Caco-2 (cell line): ENCODE data around the gene CAMK2G. TPM values are rescaled to one million over a fixed set of nuclear protein-coding genes. Genes with fewer than 3 reads are reported as not detected.

Experiments
- BruUV-seq: library from RNA; stranded (reverse); fragments of 400-500 nt; replicated peaks from 2 replicates; lab custom pipeline; 2021; lab: Mats Ljungman, UMichigan
- CTCF ChIA-PET: fragments of 300-600 bp; sonication (Branson Sonifier 250); formaldehyde crosslinking; loops from one replicate; lab custom pipeline; 2022; ENCODE audit warnings: antibody characterized with exemption; lab: Charles Lee
- POLR2A ChIA-PET: fragments of 300-600 bp; sonication (Branson Sonifier 250); formaldehyde crosslinking; loops from one replicate; lab custom pipeline; 2022; ENCODE audit warnings: antibody characterized with exemption; lab: Charles Lee
- DNase-seq, 2 experiments: peaks; one replicate each; pipeline versions ENCODE4 v3.0.0 to v3.0.0-alpha.2; 2020 to 2022
- H3K27me3 ChIP-seq: replicated peaks from 2 replicates; pipeline ENCODE4 v1.6.0; 2011; ENCODE audit warnings: low read length; ENCODE audit not compliant: control insufficient read depth, insufficient read depth
- H3K36me3 ChIP-seq: 2 replicates; pipeline ENCODE4 v1.5.1; 2011; ENCODE audit warnings: low read length; ENCODE audit not compliant: control insufficient read depth, insufficient read depth
- H3K4me1 ChIP-seq: fragments of 250-450 bp; sonication (Bioruptor Pico); 2 replicates; pipeline ENCODE4 v1.5.1; 2020; ENCODE audit warnings: mild to moderate bottlenecking
- H3K4me3 ChIP-seq: 2 replicates; pipeline ENCODE4 v1.5.1; 2011; ENCODE audit warnings: low read depth, mild to moderate bottlenecking, control low read depth, low read length
- H3K9me3 ChIP-seq: fragments of 250-450 bp; sonication (Bioruptor Pico); 2 replicates; pipeline ENCODE4 v1.5.1; 2020; ENCODE audit warnings: mild to moderate bottlenecking, moderate library complexity
- H3K27ac Mint-ChIP-seq: one replicate; pipeline ENCODE4 v1.8.0; 2022; ENCODE audit warnings: mixed read lengths; ENCODE audit not compliant: unreplicated experiment
- H3K27me3 Mint-ChIP-seq: one replicate; pipeline ENCODE4 v1.8.0; 2022; ENCODE audit warnings: mixed read lengths; ENCODE audit not compliant: insufficient read depth, unreplicated experiment
- H3K36me3 Mint-ChIP-seq: one replicate; pipeline ENCODE4 v1.8.0; 2022; ENCODE audit warnings: mild to moderate bottlenecking, mixed read lengths; ENCODE audit not compliant: insufficient read depth, unreplicated experiment
- H3K4me1 Mint-ChIP-seq: one replicate; pipeline ENCODE4 v1.8.0; 2022; ENCODE audit warnings: low read depth, mixed read lengths; ENCODE audit not compliant: unreplicated experiment
- H3K4me3 Mint-ChIP-seq: one replicate; pipeline ENCODE4 v1.8.0; 2022; ENCODE audit warnings: mild to moderate bottlenecking, moderate library complexity, mixed read lengths; ENCODE audit not compliant: unreplicated experiment
- H3K9me3 Mint-ChIP-seq: one replicate; pipeline ENCODE4 v1.8.0; 2022; ENCODE audit warnings: mixed read lengths; ENCODE audit not compliant: unreplicated experiment
- CTCF ChIP-seq, 2 experiments: fragments of 200-600 bp in 1 of 2; IDR thresholded peaks; 1 replicate in 1 of 2; 2 replicates in 1 of 2; pipeline versions ENCODE4 v1.5.1 to v1.8.0; 2011 to 2022; ENCODE audit warnings: antibody characterized with exemption in 1 of 2, control low read depth in 1 of 2, inconsistent platforms in 1 of 2, low read depth in 1 of 2, low read length in 1 of 2, mild to moderate bottlenecking in 1 of 2, moderate library complexity in 1 of 2; ENCODE audit not compliant: insufficient read depth in 1 of 2, severe bottlenecking in 1 of 2, unreplicated experiment in 1 of 2
- intact Hi-C: fragments of 100-400 bp; cut with micrococcal nuclease; formaldehyde crosslinking; loops from one replicate; pipeline ENCODE4 v1.10.0; 2022; ENCODE audit not compliant: unreplicated experiment
- total RNA-seq: library from RNA; stranded (reverse); gene quantifications from 2 replicates; pipeline ENCODE4 v1.2.3, GENCODE V29; 2022

CAMK2G gene
- total RNA-seq, 1 experiment from 2014 or later: 78.8 TPM

GRCh38 chr10:73856261-73856660 is 18.1 kb downstream of the CAMK2G start:
- Histone ChIP-seq H3K9me3 (no peaks in the 10 kb centered on the region), H3K36me3 (peaks cover 9% of the 10 kb centered on the region), H3K4me3 (no peak overlapping the region), H3K27me3 (no peaks in the 10 kb centered on the region), H3K4me1 (peaks cover 8% of the 10 kb centered on the region)
- intact Hi-C loops: no loop called here
- H3K27me3 Mint-ChIP-seq: no peaks in the 10 kb centered on the region
- H3K4me3 Mint-ChIP-seq: no peak overlapping the region
- no peak overlapping the region for H3K27ac Mint-ChIP-seq
- no peak for DNase-seq
- POLR2A ChIA-PET: no interaction called here
- peaks cover 28% of the 10 kb centered on the region for H3K4me1 Mint-ChIP-seq
- no TSS peak for BruUV-seq
- no peak for TF ChIP-seq CTCF (IDR thresholded peaks at IDR 0.05; ENCODE audit: insufficient read depth in 1 of 2, low read depth in 1 of 2, low read length in 1 of 2, severe bottlenecking in 1 of 2, unreplicated experiment in 1 of 2)
- H3K9me3 Mint-ChIP-seq: no peaks in the 10 kb centered on the region
- H3K36me3 Mint-ChIP-seq: peaks cover 89% of the 10 kb centered on the region
- CTCF ChIA-PET: no interaction called here

- Mint-ChIP-seq H3K4me3 (no peak overlapping the region), H3K27ac (peak overlapping the region; percentile 76), H3K27me3 (no peaks in the 10 kb centered on the region), H3K36me3 (peaks cover 87% of the 10 kb centered on the region), H3K4me1 (peaks cover 33% of the 10 kb centered on the region), H3K9me3 (no peaks in the 10 kb centered on the region)
- TF ChIP-seq CTCF (IDR thresholded peaks at IDR 0.05; ENCODE audit: insufficient read depth in 1 of 2, low read depth in 1 of 2, low read length in 1 of 2, severe bottlenecking in 1 of 2, unreplicated experiment in 1 of 2): no peak
- peaks cover 11% of the 10 kb centered on the region for H3K4me1 ChIP-seq
- H3K36me3 ChIP-seq: peaks cover 9% of the 10 kb centered on the region
- ChIA-PET CTCF (no interaction called here), POLR2A (interaction anchor here (0.7 kb wide), 1 partner anchor 253 kb away, joined by 4 read pairs; no protein-coding TSS in a partner anchor)
- no peaks in the 10 kb centered on the region for H3K27me3 ChIP-seq
- H3K9me3 ChIP-seq: no peaks in the 10 kb centered on the region
- no TSS peak for BruUV-seq
- intact Hi-C loops: no loop called here
- H3K4me3 ChIP-seq: no peak overlapping the region
- no peak for DNase-seq
These were observed 18.9 kb downstream of the CAMK2G start for GRCh38 chr10:73855413-73855812.

- Mint-ChIP-seq H3K36me3 (peaks cover 86% of the 10 kb centered on the region), H3K4me1 (peaks cover 34% of the 10 kb centered on the region), H3K4me3 (no peak overlapping the region), H3K9me3 (no peaks in the 10 kb centered on the region), H3K27me3 (no peaks in the 10 kb centered on the region), H3K27ac (peak overlapping the region; percentile 76)
- no peak overlapping the region for H3K4me3 ChIP-seq
- H3K4me1 ChIP-seq: peaks cover 11% of the 10 kb centered on the region
- intact Hi-C loops: no loop called here
- H3K27me3 ChIP-seq: no peaks in the 10 kb centered on the region
- BruUV-seq: no TSS peak
- DNase-seq: no peak
- CTCF ChIA-PET: interaction anchor here (5.2 kb wide), 1 partner anchor 25 kb away, joined by 60 read pairs; no protein-coding TSS in a partner anchor
- no peak for TF ChIP-seq CTCF (IDR thresholded peaks at IDR 0.05; ENCODE audit: insufficient read depth in 1 of 2, low read depth in 1 of 2, low read length in 1 of 2, severe bottlenecking in 1 of 2, unreplicated experiment in 1 of 2)
- POLR2A ChIA-PET: no interaction called here
- H3K9me3 ChIP-seq: no peaks in the 10 kb centered on the region
- peaks cover 9% of the 10 kb centered on the region for H3K36me3 ChIP-seq
These were observed 20.0 kb downstream of the CAMK2G start for GRCh38 chr10:73854310-73854709.
